Adrenal gland (tissue), 12 donors: ENCODE data around the gene IL34. TPM values are rescaled to one million over a fixed set of nuclear protein-coding genes. Genes with fewer than 3 reads are reported as not detected.
A peak's percentile ranks its signal among the peaks of the same experiment; 100 is the strongest.

Experiments used
- DNase-seq, 7 donors: peaks; one replicate each; pipeline ENCODE4 v3.0.0-alpha.2; 2019 to 2020
- H3K27ac ChIP-seq, 5 donors: fragments of 200-600 bp; sonication (generic) in 4 of 5; 1 replicate in 3 of 5; 2 replicates in 2 of 5; pipeline versions ENCODE4 v1.5.1 to v1.8.0; 2016 to 2020; ENCODE audit warnings: mild to moderate bottlenecking in 1 of 5
- H3K27me3 ChIP-seq: fragments of 200-600 bp; 2 replicates; pipeline ENCODE4 v1.8.0; 2021
- H3K36me3 ChIP-seq, 2 donors: fragments of 200-600 bp; replicated peaks in 1 of 2; 1 replicate in 1 of 2; 2 replicates in 1 of 2; pipeline versions ENCODE4 v1.5.1 to v1.8.0; 2018 to 2022
- H3K4me1 ChIP-seq, 2 donors: fragments of 200-600 bp; replicated peaks in 1 of 2; 1 replicate in 1 of 2; 2 replicates in 1 of 2; pipeline versions ENCODE4 v1.5.1 to v1.8.0; 2018 to 2021
- H3K4me3 ChIP-seq, 4 donors: fragments of 200-600 bp; sonication (generic) in 3 of 4; one replicate each; pipeline ENCODE4 v1.5.1; 2016 to 2018
- H3K9me3 ChIP-seq, 3 donors: fragments of 200-600 bp; sonication (generic) in 1 of 3; replicated peaks in 1 of 3; 1 replicate in 2 of 3; 2 replicates in 1 of 3; pipeline versions ENCODE4 v1.5.1 to v1.8.0; 2016 to 2021
- POLR2A ChIP-seq, 2 donors: fragments of 450-650 bp; IDR thresholded peaks; one replicate each; pipeline ENCODE4 v1.6.1; 2017; ENCODE audit warnings: antibody characterized with exemption in 2 of 2, mild to moderate bottlenecking in 2 of 2, moderate library complexity in 1 of 2
- WGBS, 4 donors: extraction: QIAGEN DNeasy Blood & Tissue Kit in 2 of 4; methylation state at CpG; one replicate each; pipeline versions ENCODE4 v1.1.5 to v1.1.7; 2013 to 2017; 5-methylcytosine and 5-hydroxymethylcytosine counted together
- intact Hi-C, 2 donors: fragments of 100-400 bp; cut with DNase I; formaldehyde crosslinking; loops; one replicate each; pipeline versions ENCODE4 v1.14.1 to v1.15.0; 2022 to 2023
- polyA plus RNA-seq, 3 donors: library from polyadenylated mRNA; stranded (reverse); fragments of 200-250 nt in 2 of 3; fragments of 350-450 nt in 1 of 3; fragmentation: Illumina TruSeq in 1 of 3; extraction: RNeasy Lipid Tissue Mini Kit (QIAGEN cat#74804) in 1 of 3; gene quantifications; one replicate each; pipeline ENCODE4 v1.2.3, GENCODE V29; 2013 to 2014
- total RNA-seq, 9 donors: library from RNA; depleted of rRNA in 4 of 9; stranded (reverse); fragments of >200 nt in 4 of 9; fragments of 120-200 nt in 1 of 9; fragmentation: NEBNext Ultra II Directional in 1 of 9; extraction: Animal tissue kit (Norgen Biotek cat#: 25700) in 1 of 9; gene quantifications; one replicate each; pipeline versions ENCODE4 v1.1.0 to v1.2.4, GENCODE V29; 2013 to 2023
- TF ChIP-seq, protein P1 (sequence below), 6 experiments: fragments of 450-650 bp in 4 of 6; fragments of 200-600 bp in 2 of 6; sonication (generic) in 1 of 6; IDR thresholded peaks; 1 replicate in 5 of 6; 2 replicates in 1 of 6; pipeline versions ENCODE4 v1.5.1 to v1.8.0; 2016 to 2021; ENCODE audit warnings: antibody characterized with exemption in 6 of 6, mild to moderate bottlenecking in 2 of 6, moderate library complexity in 1 of 6
- donor health status: healthy with polysubstance abuse.
- donor health status: Bipolar disorder and iron deficiency.
- donor health status: DM: yes; HTN: yes; CAD: no.
- donor health status: DM: no; HTN: no; CAD: no.
- donor health status: DM: no; HTN: no; CAD: no.
- donor health status: DM: yes; HTN: yes; CAD: no.

The IL34 gene
- total and polyA plus RNA-seq, 12 donors = 1.2 to 62.9 (median 35.7) TPM

DNA sequence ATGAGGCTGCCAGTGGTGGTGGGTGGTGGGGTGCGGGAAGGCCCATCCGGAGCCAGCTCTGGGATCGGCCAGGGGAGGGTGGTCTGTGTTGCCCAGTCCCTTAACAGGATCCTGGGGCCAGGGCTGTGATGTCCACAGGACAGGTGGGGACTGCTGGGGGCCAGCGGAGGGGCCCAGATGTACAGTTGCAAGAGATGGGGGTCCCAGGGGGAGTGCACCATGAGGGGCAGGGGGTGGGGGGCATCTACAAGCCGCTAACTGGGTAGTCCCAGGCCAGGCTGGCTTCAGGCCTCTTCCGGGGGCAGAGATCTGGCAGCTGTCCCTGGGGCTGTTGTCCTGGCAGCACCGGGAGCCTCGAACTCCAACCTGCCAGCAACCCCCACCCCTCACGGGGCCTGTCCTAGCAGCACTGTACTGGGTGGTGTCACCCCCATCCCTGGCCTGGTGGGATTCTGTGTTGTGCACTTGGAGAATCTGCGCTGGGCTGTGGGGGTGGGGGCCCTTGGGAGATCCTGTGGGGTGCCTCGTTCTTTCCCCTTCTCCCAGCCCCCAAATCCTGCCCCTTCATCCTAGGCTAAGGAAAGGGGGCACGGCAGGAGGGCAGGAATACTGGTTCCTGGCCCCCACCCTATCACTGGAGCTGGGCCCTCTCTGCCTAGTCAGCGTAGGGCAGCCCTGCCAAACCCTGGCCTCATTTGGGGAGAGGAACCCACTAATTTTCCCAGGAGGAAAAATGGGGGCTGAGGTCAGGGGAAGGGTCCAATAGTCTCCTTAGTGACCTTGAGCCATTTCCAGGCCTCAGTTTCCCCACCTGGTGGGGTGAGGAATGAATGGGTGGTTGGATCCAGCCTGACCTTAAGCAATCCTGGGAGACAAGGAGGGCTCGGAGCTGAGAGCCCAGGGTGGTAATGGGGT lies 38.0 kb downstream of the IL34 start:
- WGBS, 4 donors = 30 to 43% (median 34%) methylated on average over 10 to 14 of the region's 14 CpGs
- peak in 4 of 7 donors; percentile 50 to 70 (median 58) for DNase-seq
- Histone ChIP-seq H3K36me3 (peaks cover 0 to 8% of the 10 kb centered on the region in 2 donors), H3K4me1 (peaks cover 42 to 73% of the 10 kb centered on the region in 2 donors), H3K4me3 (peak overlapping the region in 3 of 4 donors; percentile 49 to 90 (median 68)), H3K9me3 (no peaks in the 10 kb centered on the region), H3K27ac (peak overlapping the region in 3 of 5 donors; percentile 75 to 96 (median 87)), H3K27me3 (no peaks in the 10 kb centered on the region)
- intact Hi-C loops = loop anchor here in 1 of 2 donors (5.0 kb wide), 1 partner anchor 73 kb away; no protein-coding TSS in a partner anchor
- no peak for TF ChIP-seq POLR2A (IDR thresholded peaks at IDR 0.05)
- TF ChIP-seq, protein P1, sequence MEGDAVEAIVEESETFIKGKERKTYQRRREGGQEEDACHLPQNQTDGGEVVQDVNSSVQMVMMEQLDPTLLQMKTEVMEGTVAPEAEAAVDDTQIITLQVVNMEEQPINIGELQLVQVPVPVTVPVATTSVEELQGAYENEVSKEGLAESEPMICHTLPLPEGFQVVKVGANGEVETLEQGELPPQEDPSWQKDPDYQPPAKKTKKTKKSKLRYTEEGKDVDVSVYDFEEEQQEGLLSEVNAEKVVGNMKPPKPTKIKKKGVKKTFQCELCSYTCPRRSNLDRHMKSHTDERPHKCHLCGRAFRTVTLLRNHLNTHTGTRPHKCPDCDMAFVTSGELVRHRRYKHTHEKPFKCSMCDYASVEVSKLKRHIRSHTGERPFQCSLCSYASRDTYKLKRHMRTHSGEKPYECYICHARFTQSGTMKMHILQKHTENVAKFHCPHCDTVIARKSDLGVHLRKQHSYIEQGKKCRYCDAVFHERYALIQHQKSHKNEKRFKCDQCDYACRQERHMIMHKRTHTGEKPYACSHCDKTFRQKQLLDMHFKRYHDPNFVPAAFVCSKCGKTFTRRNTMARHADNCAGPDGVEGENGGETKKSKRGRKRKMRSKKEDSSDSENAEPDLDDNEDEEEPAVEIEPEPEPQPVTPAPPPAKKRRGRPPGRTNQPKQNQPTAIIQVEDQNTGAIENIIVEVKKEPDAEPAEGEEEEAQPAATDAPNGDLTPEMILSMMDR (IDR thresholded peaks at IDR 0.05) = no peak

DNA sequence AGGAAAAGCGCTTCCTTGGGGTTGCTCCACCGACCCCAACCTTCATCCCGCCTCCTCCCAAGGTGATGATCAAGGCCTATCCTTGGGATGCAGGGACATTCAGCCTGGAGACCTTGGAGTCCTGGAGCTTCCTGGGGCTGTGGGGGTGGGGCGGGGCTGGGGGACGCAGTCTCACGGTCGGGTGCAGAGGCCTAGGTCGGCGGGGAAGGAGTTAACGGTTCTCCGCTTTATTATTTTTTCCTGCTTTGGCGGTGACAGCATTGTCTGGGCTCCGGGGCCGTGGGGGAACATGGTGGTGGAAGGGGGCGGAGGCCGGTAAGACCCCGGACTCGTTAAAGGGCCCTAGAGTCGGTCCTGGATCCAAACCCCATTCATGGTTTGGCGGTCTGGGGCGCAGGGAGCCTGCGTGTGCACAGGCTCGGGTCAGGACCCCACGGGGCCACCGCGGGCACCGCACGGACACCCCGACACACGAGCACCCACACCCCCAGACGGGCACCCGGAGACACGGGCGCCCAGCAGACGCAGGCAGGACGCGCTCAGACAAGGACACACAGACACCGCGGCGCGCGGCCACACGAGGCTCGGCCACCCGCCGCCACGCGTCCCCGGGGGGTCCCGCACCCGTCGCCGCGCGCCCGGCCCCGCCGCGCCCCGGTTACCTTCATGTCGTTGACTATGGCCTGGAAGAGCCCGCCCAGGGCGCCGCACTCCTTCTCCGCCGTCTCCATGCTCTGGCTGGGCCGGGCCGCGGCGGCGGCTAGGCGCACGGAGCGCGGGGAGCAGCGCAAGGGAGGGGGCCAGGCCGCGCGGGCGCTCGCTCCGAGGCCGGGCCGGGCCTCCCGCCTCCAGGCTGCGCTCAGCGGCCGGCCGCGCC lies 38.9 kb downstream of the IL34 start:
- Histone ChIP-seq H3K4me1 (peaks cover 42 to 70% of the 10 kb centered on the region in 2 donors), H3K27ac (peak overlapping the region in 4 of 5 donors; percentile 37 to 96 (median 81)), H3K4me3 (peak overlapping the region in 3 of 4 donors; percentile 49 to 90 (median 68)), H3K36me3 (peaks cover 0 to 2% of the 10 kb centered on the region in 2 donors), H3K27me3 (no peaks in the 10 kb centered on the region), H3K9me3 (no peaks in the 10 kb centered on the region)
- intact Hi-C loops = no loop called here
- DNase-seq = peak in 2 of 7 donors; percentile 58
- 1 to 4% (median 2%) methylated on average over 11 to 90 of the region's 90 CpGs for WGBS, 4 donors
- TF ChIP-seq, protein P1 (IDR thresholded peaks at IDR 0.05) = peak in 1 of 6 experiments; percentile 19
- TF ChIP-seq POLR2A (IDR thresholded peaks at IDR 0.05) = peak in 1 of 2 donors; percentile 26

DNA sequence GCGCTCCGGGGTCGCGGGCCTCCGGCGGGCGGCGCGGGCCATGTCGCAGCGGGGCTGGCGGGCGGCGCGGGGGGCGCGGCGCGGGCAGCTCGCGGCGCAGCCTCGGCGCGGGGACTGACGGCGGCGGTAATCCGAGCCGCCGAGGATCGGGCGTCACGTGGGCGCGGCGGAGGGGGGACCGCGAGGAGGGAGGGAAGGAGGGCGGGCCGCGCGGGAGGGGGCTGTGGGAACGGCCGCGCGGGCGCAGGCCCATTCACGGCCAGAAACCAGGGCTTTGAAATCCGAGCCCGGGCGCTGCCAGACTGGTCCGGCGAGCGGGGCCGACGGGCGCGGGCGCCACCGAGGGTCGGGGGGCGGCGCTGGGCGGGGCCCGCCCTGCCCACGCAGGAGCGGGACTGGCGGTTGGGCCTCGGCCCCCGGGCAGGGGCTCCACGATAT lies 39.6 kb downstream of the IL34 start, which contains the start of gene MTSS2:
Gene MTSS2 (minus strand): TSS at position 116 of the 438 bp plus-strand sequence. CDS start 262 bp downstream, outside the sequence.
- peak; percentile 86 to 94 (median 91) for DNase-seq
- peaks cover 36 to 69% of the 10 kb centered on the region in 2 donors for H3K4me1 ChIP-seq
- intact Hi-C loops = no loop called here
- H3K27me3 ChIP-seq = no peaks in the 10 kb centered on the region
- peak within 1 kb of the TSS in 3 of 4 donors; percentile 49 to 90 (median 68) for H3K4me3 ChIP-seq
- H3K9me3 ChIP-seq = no peaks in the 10 kb centered on the region
- no peaks in the 10 kb centered on the region for H3K36me3 ChIP-seq
- peak in 1 of 2 donors; percentile 58 for TF ChIP-seq POLR2A (IDR thresholded peaks at IDR 0.05)
- TF ChIP-seq, protein P1 (IDR thresholded peaks at IDR 0.05) = no peak
- 1% methylated on average over 39 to 72 of the region's 72 CpGs; no CpG with 5 or more reads in 2 of the 4 donors for WGBS, 4 donors
- H3K27ac ChIP-seq = peak within 1 kb of the TSS in 4 of 5 donors; percentile 61 to 96 (median 81)
